HepG2 (cell line): ENCODE measurements around the gene NAP1L3. TPM values are rescaled to one million over a fixed set of nuclear protein-coding genes. Genes with fewer than 3 reads are reported as not detected.

Experiments used
- ATAC-seq: fragments of 200-7000 bp; cut with Tn5 transposase; 3 replicates; pipeline ENCODE4 v1.9.1; 2020; ENCODE audit warnings: mild to moderate bottlenecking, moderate library complexity
- BruUV-seq: library from RNA; stranded (reverse); fragments of 400-500 nt; replicated peaks from 2 replicates; lab custom pipeline; 2021; lab: Mats Ljungman, UMichigan
- CTCF ChIA-PET: fragments of 300-600 bp; formaldehyde crosslinking; extraction: SDS; loops from one replicate; lab custom pipeline; 2021; ENCODE audit warnings: low total read pairs, inconsistent platforms, low intra/inter-chr PET ratio; lab: Yijun Ruan, JAX
- POLR2A ChIA-PET: fragments of 350-600 bp; sonication (Branson Sonifier 250); formaldehyde crosslinking; loops from one replicate; lab custom pipeline; 2020; ENCODE audit warnings: antibody characterized with exemption, inconsistent platforms; lab: Yijun Ruan, JAX
- DNase-seq: peaks from one replicate; pipeline ENCODE4 v3.0.0-alpha.2; 2015; ENCODE audit warnings: low spot score
- FAIRE-seq: peaks from 3 replicates; lab custom pipeline; 2011; peaks lifted over from hg19 to GRCh38; lab: Jason Lieb, UNC
- H2AFZ ChIP-seq: one replicate; pipeline ENCODE4 v1.6.1; 2011; ENCODE audit warnings: low read length, inconsistent platforms
- H3K27ac ChIP-seq: fragments of 300-600 bp; 3 replicates; pipeline ENCODE4 v1.8.0; 2011; ENCODE audit warnings: mixed run types, mild to moderate bottlenecking, mixed read lengths, low read length, inconsistent platforms; ENCODE audit not compliant: insufficient read depth; ENCODE audit errors: extremely low read length
- H3K27me3 ChIP-seq, 2 experiments: fragments of 200-600 bp in 1 of 2; 2 replicates in 1 of 2; 3 replicates in 1 of 2; pipeline versions ENCODE4 v1.6.0 to v1.8.0; 2011; ENCODE audit warnings: low read length in 2 of 2, mild to moderate bottlenecking in 2 of 2, moderate library complexity in 2 of 2, inconsistent platforms in 1 of 2; ENCODE audit not compliant: insufficient read depth in 2 of 2, control insufficient read depth in 1 of 2
- H3K36me3 ChIP-seq, 2 experiments: fragments of 200-600 bp in 1 of 2; replicated peaks in 1 of 2; 2 replicates in 1 of 2; 3 replicates in 1 of 2; pipeline versions ENCODE4 v1.5.1 to v1.8.0; 2011; ENCODE audit warnings: low read length in 2 of 2, inconsistent platforms in 1 of 2; ENCODE audit not compliant: insufficient read depth in 2 of 2, control insufficient read depth in 1 of 2
- H3K4me1 ChIP-seq: 2 replicates; pipeline ENCODE4 v1.5.1; 2012; ENCODE audit warnings: low read length, inconsistent platforms; ENCODE audit not compliant: insufficient read depth
- H3K4me2 ChIP-seq: 2 replicates; pipeline ENCODE4 v1.6.0; 2011; ENCODE audit warnings: low read depth, low read length, inconsistent platforms
- H3K4me3 ChIP-seq, 3 experiments: fragments of 200-600 bp in 1 of 3; sonication (generic), shearing (Covaris generic) in 1 of 3; replicated peaks in 1 of 3; 2 replicates each; pipeline ENCODE4 v1.5.1; 2011 to 2016; ENCODE audit warnings: low read length in 3 of 3, inconsistent platforms in 2 of 3, low read depth in 2 of 3, mild to moderate bottlenecking in 2 of 3, control low read depth in 1 of 3, mixed read lengths in 1 of 3; ENCODE audit not compliant: insufficient read depth in 1 of 3
- H3K79me2 ChIP-seq: one replicate; pipeline ENCODE4 v1.6.1; 2011; ENCODE audit warnings: low read length, inconsistent platforms; ENCODE audit not compliant: insufficient read depth
- H3K9ac ChIP-seq: 2 replicates; pipeline ENCODE4 v1.6.0; 2011; ENCODE audit warnings: mild to moderate bottlenecking, low read depth, low read length, inconsistent platforms; ENCODE audit not compliant: insufficient read depth
- H3K9me3 ChIP-seq: 2 replicates; pipeline ENCODE4 v1.5.1; 2012; ENCODE audit warnings: mild to moderate bottlenecking, low read length
- H4K20me1 ChIP-seq: 2 replicates; pipeline ENCODE4 v1.6.0; 2011; ENCODE audit warnings: inconsistent platforms, mild to moderate bottlenecking, low read length, moderate library complexity; ENCODE audit not compliant: insufficient read depth
- ZNF235 ChIP-seq: sonication (generic); formaldehyde crosslinking; IDR thresholded peaks from 2 replicates; pipeline ENCODE4 v1.8.1; 2023; ENCODE audit warnings: mild to moderate bottlenecking, missing genetic modification reagents, borderline replicate concordance
- WGBS: methylation state at CpG from one replicate; pipeline ENCODE4 v1.1.6; 2017; ENCODE audit warnings: low lambda C conversion rate; 5-methylcytosine and 5-hydroxymethylcytosine counted together
- in situ Hi-C: cut with HindIII; loops from 2 replicates; pipeline ENCODE4 v1.10.0; 2017; ENCODE audit warnings: low pct_unique_long_range_greater_than_20kb; ENCODE audit not compliant: extremely low pct_ligation_motif_present
- intact Hi-C: fragments of 100-400 bp; cut with micrococcal nuclease; formaldehyde crosslinking; loops from one replicate; pipeline ENCODE4 v1.10.0; 2022; ENCODE audit not compliant: unreplicated experiment
- polyA plus RNA-seq, 8 experiments: library from polyadenylated mRNA; depleted of rRNA in 3 of 8; stranded (reverse) in 7 of 8; unstranded in 1 of 8; fragments of >200 nt; fragmentation: Illumina TruSeq in 4 of 8; extraction: Trizol in 4 of 8; gene quantifications; 2 replicates each; pipeline versions ENCODE4 v1.2.1 to v1.2.3, GENCODE V29; 2011 to 2016; ENCODE audit warnings: low read depth in 4 of 8, missing spikeins in 1 of 8, mixed read lengths in 1 of 8; ENCODE audit not compliant: insufficient read depth in 1 of 8
- total RNA-seq, 5 experiments: library from RNA; depleted of rRNA; stranded (reverse); fragments of >200 nt; fragmentation: Illumina TruSeq; extraction: Trizol; gene quantifications; 2 replicates each; pipeline ENCODE4 v1.2.3, GENCODE V29; 2016; ENCODE audit warnings: low read depth in 1 of 5

NAP1L3 gene
- total and polyA plus RNA-seq, 2 of the 13 experiments (the other 11 are each of a cell fraction or from before 2014, with no cell fraction given), result 0.03 to 0.13 TPM

DNA sequence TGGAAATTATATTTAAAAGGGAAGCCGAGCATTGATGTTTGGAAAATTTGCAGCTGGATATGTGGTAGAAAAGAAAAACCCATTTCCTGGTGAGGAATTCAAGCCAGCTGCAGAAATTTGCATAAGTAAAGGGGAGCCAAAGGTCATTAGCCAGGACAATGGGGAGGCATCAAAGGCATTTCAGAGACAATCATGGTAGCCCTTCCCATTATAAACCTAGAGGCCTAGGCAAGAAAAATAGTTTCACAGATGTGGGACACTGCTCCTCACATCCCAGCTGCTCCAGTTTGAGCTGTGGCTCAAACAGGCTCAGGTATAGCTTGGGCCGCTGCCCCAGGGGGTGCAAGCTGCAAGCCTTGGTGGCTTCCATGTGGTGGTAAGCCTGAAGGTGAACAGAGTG is 35.8 kb downstream of the NAP1L3 start:
- Histone ChIP-seq H3K9me3 (no peaks in the 10 kb centered on the region), H3K4me2 (no peak overlapping the region), H3K27ac (no peak overlapping the region), H3K36me3 (no peaks in the 10 kb centered on the region), H4K20me1 (no peaks in the 10 kb centered on the region), H3K79me2 (no peaks in the 10 kb centered on the region), H3K9ac (no peak overlapping the region), H3K27me3 (no peaks in the 10 kb centered on the region), H2AFZ (no peak overlapping the region), H3K4me1 (no peaks in the 10 kb centered on the region), H3K4me3 (no peak overlapping the region)
- FAIRE-seq, result no peak
- no TSS peak for BruUV-seq
- CTCF ChIA-PET, result no interaction called here
- ATAC-seq, result no peak
- TF ChIP-seq ZNF235 (CRISPR knock-in tag), result no peak
- POLR2A ChIA-PET, result no interaction called here
- no peak for DNase-seq
- intact Hi-C loops (no loop called here), in situ Hi-C loops (no loop called here)
- 0% methylated on average over 1 of the region's 2 CpGs for WGBS

Other genes with a start within 250 kb of the NAP1L3 start
- gene FAM133A, start 628 bp upstream of the NAP1L3 start, total RNA-seq (2016; rRNA removed; fragmentation: Illumina TruSeq; extraction: Trizol), result not detected in 2 replicates
- gene FAM133A, start 628 bp upstream of the NAP1L3 start, polyA plus RNA-seq (2011; rRNA removed), result not detected in 2 replicates